ENCODE measurements around the gene ITGA2B.
"Not testable (repeated sequence)": the region's sequence is repeated elsewhere in the genome, so short reads cannot be mapped to it uniquely, and the experiment has no call there.

ITGA2B gene

DNA sequence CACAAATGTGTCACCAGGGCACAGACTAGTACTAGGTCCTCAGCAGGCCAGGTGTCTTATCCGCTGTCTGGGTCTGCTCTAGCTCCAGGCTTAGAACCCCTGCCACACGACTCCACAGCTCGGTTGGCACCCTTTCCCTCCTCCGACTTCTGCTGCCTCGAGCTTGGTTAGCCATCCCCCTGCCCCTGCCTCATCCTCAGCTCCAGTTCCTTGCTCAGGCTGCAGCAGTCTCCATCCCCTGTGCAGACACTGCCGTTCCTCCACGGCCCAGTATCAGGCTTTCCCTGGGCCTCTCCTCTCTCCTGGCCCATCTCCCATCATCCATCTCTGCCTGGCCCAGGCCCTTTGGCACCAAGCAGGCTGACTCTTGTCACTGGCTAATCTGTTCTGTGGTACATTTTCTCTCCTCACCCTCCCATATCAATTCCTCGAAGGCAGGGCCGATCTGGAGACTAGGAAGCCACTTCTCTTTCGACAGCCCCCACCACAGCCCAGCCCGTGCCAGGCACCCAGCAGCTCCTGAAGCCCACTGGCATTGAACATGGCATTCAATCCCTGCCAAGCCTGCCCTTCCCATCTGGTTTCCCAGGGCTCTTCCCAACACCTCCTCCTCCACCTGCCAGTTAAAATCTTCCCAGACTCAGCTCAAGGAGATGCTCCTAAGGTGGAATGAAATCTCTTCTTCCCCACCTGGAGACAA is 45.8 kb downstream of the ITGA2B start:
- H2AK5ac ChIP-seq (ENCODE audit: low read depth, low read length), result peak overlapping the region; percentile 60
- no peak overlapping the region for H2BK12ac ChIP-seq (ENCODE audit: low read length)
- H3K4me2 ChIP-seq (ENCODE audit: insufficient read depth, low read length, poor library complexity, severe bottlenecking), result no peak overlapping the region
- H3K36me3 ChIP-seq (replicated peaks in 1 of 2; ENCODE audit: control insufficient read depth in 2 of 2, insufficient read depth in 2 of 2, low read length in 2 of 2), result no peaks in the 10 kb centered on the region
- WGBS, 2 donors (ENCODE audit: extremely low coverage in 2 of 2, insufficient read length in 2 of 2, insufficient replicate concordance in 1 of 2), result no CpG with 5 or more reads among the region's 11 CpGs
- H3K4ac ChIP-seq (ENCODE audit: low read length), result no peak overlapping the region
- peak overlapping the region; percentile 10 for H3K9ac ChIP-seq (ENCODE audit: low read depth, low read length, poor library complexity)
- no peak overlapping the region for H3K23ac ChIP-seq (ENCODE audit: low read depth, low read length, poor library complexity)
- no peak overlapping the region for H2BK15ac ChIP-seq (ENCODE audit: low read length)
- no peak overlapping the region for H3K14ac ChIP-seq (ENCODE audit: low read length)
- no peak overlapping the region for H4K91ac ChIP-seq (ENCODE audit: low read depth, low read length, poor library complexity)
- H3K4me3 ChIP-seq (ENCODE audit: low read length in 2 of 2), result no peak overlapping the region
- H3K27me3 ChIP-seq (ENCODE audit: control insufficient read depth in 3 of 3, insufficient read depth in 3 of 3, low read depth in 1 of 3, low read length in 3 of 3), result peaks cover 0 to 2% (median 0%) of the 10 kb centered on the region in 3 experiments
- no peak for DNase-seq (ENCODE audit: low spot score)
- H3K18ac ChIP-seq (ENCODE audit: low read length), result no peak overlapping the region
- H3K27ac ChIP-seq (replicated peaks; ENCODE audit: low read length), result no peak overlapping the region
- H4K8ac ChIP-seq (ENCODE audit: low read depth, low read length), result no peak overlapping the region
- H2BK120ac ChIP-seq (ENCODE audit: low read depth, low read length), result no peak overlapping the region
- H3K4me1 ChIP-seq (ENCODE audit: control insufficient read depth in 2 of 2, insufficient read depth in 1 of 2, low read depth in 1 of 2, low read length in 2 of 2), result peaks cover 0 to 4% of the 10 kb centered on the region in 2 donors
- H3K9me3 ChIP-seq (replicated peaks in 1 of 2; ENCODE audit: control insufficient read depth in 2 of 2, insufficient read depth in 1 of 2, low read depth in 1 of 2, low read length in 2 of 2), result peaks cover 0 to 1% of the 10 kb centered on the region in 2 donors
- no peak overlapping the region for H2BK5ac ChIP-seq (ENCODE audit: low read length)
- H2AFZ ChIP-seq (ENCODE audit: low read length), result peak overlapping the region; percentile 88
- H3K79me1 ChIP-seq (ENCODE audit: low read depth, low read length), result no peaks in the 10 kb centered on the region

DNA sequence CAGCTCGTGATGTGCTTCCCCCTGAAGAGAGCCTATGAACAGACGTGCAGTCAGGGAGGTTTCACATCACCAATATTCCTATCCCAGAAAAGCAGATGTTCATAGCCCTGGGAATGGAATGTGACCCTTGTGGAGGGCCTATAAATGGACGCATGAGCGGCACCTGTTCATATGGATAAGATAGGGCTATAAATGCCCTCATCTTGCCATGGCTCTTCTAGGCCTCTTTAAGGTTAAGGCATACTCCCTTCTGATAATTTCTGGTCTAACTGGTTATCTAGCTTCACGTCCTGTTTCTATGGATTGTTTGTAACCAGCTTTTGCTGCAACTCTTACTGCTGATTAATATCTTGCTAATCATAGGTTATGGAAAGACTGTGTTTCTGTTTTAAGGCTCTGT is 48.9 kb downstream of the ITGA2B start:
- not testable (repeated sequence) for H2BK120ac ChIP-seq (ENCODE audit: low read depth, low read length); H3K23ac ChIP-seq (ENCODE audit: low read depth, low read length, poor library complexity); H3K9ac ChIP-seq (ENCODE audit: low read depth, low read length, poor library complexity); H4K8ac ChIP-seq (ENCODE audit: low read depth, low read length); DNase-seq (ENCODE audit: low spot score); H2AFZ ChIP-seq (ENCODE audit: low read length); H3K4me3 ChIP-seq (ENCODE audit: low read length in 2 of 2); H3K4me1 ChIP-seq (ENCODE audit: control insufficient read depth in 2 of 2, insufficient read depth in 1 of 2, low read depth in 1 of 2, low read length in 2 of 2); H2BK15ac ChIP-seq (ENCODE audit: low read length); H3K14ac ChIP-seq (ENCODE audit: low read length); H2AK5ac ChIP-seq (ENCODE audit: low read depth, low read length); H3K4ac ChIP-seq (ENCODE audit: low read length); H4K91ac ChIP-seq (ENCODE audit: low read depth, low read length, poor library complexity); H3K18ac ChIP-seq (ENCODE audit: low read length); H3K79me1 ChIP-seq (ENCODE audit: low read depth, low read length); H3K36me3 ChIP-seq (replicated peaks in 1 of 2; ENCODE audit: control insufficient read depth in 2 of 2, insufficient read depth in 2 of 2, low read length in 2 of 2); H3K27ac ChIP-seq (replicated peaks; ENCODE audit: low read length); H2BK5ac ChIP-seq (ENCODE audit: low read length); H3K4me2 ChIP-seq (ENCODE audit: insufficient read depth, low read length, poor library complexity, severe bottlenecking); H2BK12ac ChIP-seq (ENCODE audit: low read length); H3K9me3 ChIP-seq (replicated peaks in 1 of 2; ENCODE audit: control insufficient read depth in 2 of 2, insufficient read depth in 1 of 2, low read depth in 1 of 2, low read length in 2 of 2)
- whole genome bisulfite sequencing, 2 donors (ENCODE audit: extremely low coverage in 2 of 2, insufficient read length in 2 of 2, insufficient replicate concordance in 1 of 2), result no CpG with 5 or more reads among the region's 5 CpGs
- peaks cover 0 to 17% (median 0%) of the 10 kb centered on the region in 3 experiments for H3K27me3 ChIP-seq (ENCODE audit: control insufficient read depth in 3 of 3, insufficient read depth in 3 of 3, low read depth in 1 of 3, low read length in 3 of 3)

- H2BK12ac ChIP-seq (ENCODE audit: low read length), result no peak overlapping the region
- no peak overlapping the region for H4K8ac ChIP-seq (ENCODE audit: low read depth, low read length)
- H3K14ac ChIP-seq (ENCODE audit: low read length), result no peak overlapping the region
- peaks cover 0 to 32% (median 0%) of the 10 kb centered on the region in 3 experiments for H3K27me3 ChIP-seq (ENCODE audit: control insufficient read depth in 3 of 3, insufficient read depth in 3 of 3, low read depth in 1 of 3, low read length in 3 of 3)
- H3K9ac ChIP-seq (ENCODE audit: low read depth, low read length, poor library complexity), result no peak overlapping the region
- H3K36me3 ChIP-seq (replicated peaks in 1 of 2; ENCODE audit: control insufficient read depth in 2 of 2, insufficient read depth in 2 of 2, low read length in 2 of 2), result no peaks in the 10 kb centered on the region
- H3K4me1 ChIP-seq (ENCODE audit: control insufficient read depth in 2 of 2, insufficient read depth in 1 of 2, low read depth in 1 of 2, low read length in 2 of 2), result no peaks in the 10 kb centered on the region
- no peak overlapping the region for H2BK15ac ChIP-seq (ENCODE audit: low read length)
- no peak overlapping the region for H3K4me3 ChIP-seq (ENCODE audit: low read length in 2 of 2)
- no peaks in the 10 kb centered on the region for H3K79me1 ChIP-seq (ENCODE audit: low read depth, low read length)
- no peak overlapping the region for H3K27ac ChIP-seq (replicated peaks; ENCODE audit: low read length)
- H2BK5ac ChIP-seq (ENCODE audit: low read length), result no peak overlapping the region
- H3K4ac ChIP-seq (ENCODE audit: low read length), result no peak overlapping the region
- no peak overlapping the region for H2BK120ac ChIP-seq (ENCODE audit: low read depth, low read length)
- H3K18ac ChIP-seq (ENCODE audit: low read length), result no peak overlapping the region
- no CpG with 5 or more reads among the region's 6 CpGs for WGBS, 2 donors (ENCODE audit: extremely low coverage in 2 of 2, insufficient read length in 2 of 2, insufficient replicate concordance in 1 of 2)
- no peak for DNase-seq (ENCODE audit: low spot score)
- no peak overlapping the region for H3K4me2 ChIP-seq (ENCODE audit: insufficient read depth, low read length, poor library complexity, severe bottlenecking)
- H3K23ac ChIP-seq (ENCODE audit: low read depth, low read length, poor library complexity), result no peak overlapping the region
- H3K9me3 ChIP-seq (replicated peaks in 1 of 2; ENCODE audit: control insufficient read depth in 2 of 2, insufficient read depth in 1 of 2, low read depth in 1 of 2, low read length in 2 of 2), result no peaks in the 10 kb centered on the region
- H2AK5ac ChIP-seq (ENCODE audit: low read depth, low read length), result no peak overlapping the region
- H4K91ac ChIP-seq (ENCODE audit: low read depth, low read length, poor library complexity), result no peak overlapping the region
- H2AFZ ChIP-seq (ENCODE audit: low read length), result no peak overlapping the region
Observed at GRCh38 chr17:44338702-44339101, 50.7 kb downstream of the ITGA2B start.

DNA sequence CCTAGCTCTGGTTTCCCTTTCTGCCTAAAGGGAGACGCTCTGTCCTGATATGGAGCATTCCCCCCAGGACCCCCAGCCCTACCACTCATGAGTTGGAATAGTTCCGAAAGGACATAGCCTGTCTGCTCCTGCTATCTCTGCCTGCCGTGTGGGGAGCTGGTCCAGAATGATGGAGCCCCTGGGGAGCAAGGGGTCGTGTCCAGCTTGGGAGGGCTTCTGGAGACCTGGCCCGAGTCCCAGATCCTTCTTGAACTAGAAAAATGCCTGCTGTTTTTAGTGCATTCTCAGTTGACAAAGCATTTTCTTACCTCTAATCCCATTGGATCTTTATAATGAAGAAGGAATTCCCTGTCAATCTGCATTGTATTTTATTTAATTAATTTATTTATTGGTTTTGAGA is 53.5 kb downstream of the ITGA2B start:
- Histone ChIP-seq H3K9me3 (replicated peaks in 1 of 2; ENCODE audit: control insufficient read depth in 2 of 2, insufficient read depth in 1 of 2, low read depth in 1 of 2, low read length in 2 of 2) (no peaks in the 10 kb centered on the region), H3K27ac (replicated peaks; ENCODE audit: low read length) (no peak overlapping the region), H3K79me1 (ENCODE audit: low read depth, low read length) (no peaks in the 10 kb centered on the region), H3K4ac (ENCODE audit: low read length) (no peak overlapping the region), H3K14ac (ENCODE audit: low read length) (no peak overlapping the region), H2BK12ac (ENCODE audit: low read length) (no peak overlapping the region), H3K36me3 (replicated peaks in 1 of 2; ENCODE audit: control insufficient read depth in 2 of 2, insufficient read depth in 2 of 2, low read length in 2 of 2) (no peaks in the 10 kb centered on the region), H2BK120ac (ENCODE audit: low read depth, low read length) (no peak overlapping the region), H4K91ac (ENCODE audit: low read depth, low read length, poor library complexity) (no peak overlapping the region), H3K4me3 (ENCODE audit: low read length in 2 of 2) (no peak overlapping the region), H2BK15ac (ENCODE audit: low read length) (no peak overlapping the region), H3K4me1 (ENCODE audit: control insufficient read depth in 2 of 2, insufficient read depth in 1 of 2, low read depth in 1 of 2, low read length in 2 of 2) (no peaks in the 10 kb centered on the region), H3K18ac (ENCODE audit: low read length) (no peak overlapping the region), H2BK5ac (ENCODE audit: low read length) (no peak overlapping the region), H3K9ac (ENCODE audit: low read depth, low read length, poor library complexity) (no peak overlapping the region), H3K23ac (ENCODE audit: low read depth, low read length, poor library complexity) (no peak overlapping the region), H2AK5ac (ENCODE audit: low read depth, low read length) (no peak overlapping the region), H2AFZ (ENCODE audit: low read length) (no peak overlapping the region), H3K4me2 (ENCODE audit: insufficient read depth, low read length, poor library complexity, severe bottlenecking) (no peak overlapping the region), H4K8ac (ENCODE audit: low read depth, low read length) (no peak overlapping the region), H3K27me3 (ENCODE audit: control insufficient read depth in 3 of 3, insufficient read depth in 3 of 3, low read depth in 1 of 3, low read length in 3 of 3) (peaks cover 0 to 34% (median 0%) of the 10 kb centered on the region in 3 experiments)
- WGBS, 2 donors (ENCODE audit: extremely low coverage in 2 of 2, insufficient read length in 2 of 2, insufficient replicate concordance in 1 of 2), result no CpG with 5 or more reads among the region's 5 CpGs
- DNase-seq (ENCODE audit: low spot score), result no peak

Data from neuronal stem cell (in vitro differentiated cells).